AG04449 (cell line): Measurements from ENCODE around the gene GXYLT1.

ENCODE experiments used
- CTCF ChIA-PET: fragments of 350-600 bp; formaldehyde crosslinking; extraction: SDS; loops from one replicate; lab custom pipeline; 2021; ENCODE audit warnings: antibody characterized with exemption; lab: Yijun Ruan, JAX
- POLR2A ChIA-PET: fragments of 400-600, 350-600 bp; formaldehyde crosslinking; extraction: SDS; loops from one replicate; lab custom pipeline; 2020; ENCODE audit warnings: antibody characterized with exemption, inconsistent platforms; lab: Yijun Ruan, JAX
- DNase-seq: peaks from one replicate; pipeline ENCODE4 v3.0.0-alpha.2; 2010; ENCODE audit warnings: low read depth, low spot score
- H3K4me3 ChIP-seq: 2 replicates; pipeline ENCODE4 v1.5.1; 2011; ENCODE audit warnings: low read depth, mild to moderate bottlenecking, control low read depth, low read length
- CTCF ChIP-seq: IDR thresholded peaks from one replicate; pipeline ENCODE4 v1.5.1; 2011; ENCODE audit warnings: mild to moderate bottlenecking, moderate library complexity, low read length, control low read depth, inconsistent platforms; ENCODE audit not compliant: insufficient read depth; ENCODE audit errors: missing control alignments

The GXYLT1 gene

GRCh38 chr12:42086031-42086430 lies 58.6 kb downstream of the GXYLT1 start:
- DNase-seq: peak; percentile 23
- CTCF ChIA-PET: interaction anchor here (0.6 to 1.8 kb wide), 5 partner anchors 62 to 1768 kb away, joined by 3 to 8 read pairs (median 4); no protein-coding TSS in a partner anchor
- POLR2A ChIA-PET: no interaction called here
- H3K4me3 ChIP-seq: no peak overlapping the region
- no peak for TF ChIP-seq CTCF

GRCh38 chr12:42085594-42085993 lies 59.1 kb downstream of the GXYLT1 start:
- CTCF ChIA-PET: interaction anchor here (0.6 to 1.8 kb wide), 5 partner anchors 61 to 1767 kb away, joined by 3 to 8 read pairs (median 4); no protein-coding TSS in a partner anchor
- DNase-seq: no peak
- no peak for TF ChIP-seq CTCF

GRCh38 chr12:42084522-42084921 lies 60.2 kb downstream of the GXYLT1 start:
- CTCF ChIA-PET: no interaction called here
- DNase-seq: peak; percentile 17
- POLR2A ChIA-PET: no interaction called here
- no peak overlapping the region for H3K4me3 ChIP-seq
- TF ChIP-seq CTCF: no peak

More at GRCh38 chr12:42085594-42085993, 59.1 kb downstream of the GXYLT1 start:
- POLR2A ChIA-PET: no interaction called here
- no peak overlapping the region for H3K4me3 ChIP-seq

GRCh38 chr12:42076976-42077375 lies 67.7 kb downstream of the GXYLT1 start:
- CTCF ChIA-PET: no interaction called here

GRCh38 chr12:42070036-42070435 lies 74.6 kb downstream of the GXYLT1 start:
- no peak for DNase-seq
- no peak overlapping the region for H3K4me3 ChIP-seq
- POLR2A ChIA-PET: no interaction called here
- CTCF ChIA-PET: no interaction called here
- no peak for TF ChIP-seq CTCF

More at GRCh38 chr12:42076976-42077375, 67.7 kb downstream of the GXYLT1 start:
- TF ChIP-seq CTCF: no peak
- POLR2A ChIA-PET: no interaction called here
- no peak overlapping the region for H3K4me3 ChIP-seq
- DNase-seq: no peak

GRCh38 chr12:42059127-42059526 lies 85.5 kb downstream of the GXYLT1 start:
- POLR2A ChIA-PET: no interaction called here
- TF ChIP-seq CTCF: no peak
- CTCF ChIA-PET: no interaction called here
- no peak for DNase-seq
- H3K4me3 ChIP-seq: no peak overlapping the region
